IPS-18c (cell line): ENCODE data around the gene USP40.

ENCODE experiments used
- H3K4me3 ChIP-seq: 2 replicates; pipeline ENCODE4 v1.7.0; 2013; ENCODE audit warnings: low read depth, mild to moderate bottlenecking, low read length, moderate library complexity; ENCODE audit not compliant: insufficient read depth
- H3K9me3 ChIP-seq: one replicate; pipeline ENCODE4 v1.6.1; 2013; ENCODE audit warnings: mild to moderate bottlenecking, low read length, moderate library complexity; ENCODE audit not compliant: control insufficient read depth, insufficient read depth

USP40 gene

GRCh38 chr2:233565685-233566140 lies 869 bp downstream of the USP40 start:
- Histone ChIP-seq H3K4me3 (peak overlapping the region; percentile 84; the same call in 1 of the 2 replicates), H3K9me3 (no peaks in the 10 kb centered on the region)

- no peaks in the 10 kb centered on the region for H3K9me3 ChIP-seq
- no peak overlapping the region for H3K4me3 ChIP-seq
Observed at GRCh38 chr2:233563663-233564430, 2.7 kb downstream of the USP40 start.

- Histone ChIP-seq H3K4me3 (no peak overlapping the region), H3K9me3 (no peaks in the 10 kb centered on the region)
Observed at GRCh38 chr2:233556881-233557736, 9.5 kb downstream of the USP40 start.

GRCh38 chr2:233553366-233553765 lies 13.2 kb downstream of the USP40 start:
- no peak overlapping the region for H3K4me3 ChIP-seq
- no peaks in the 10 kb centered on the region for H3K9me3 ChIP-seq

- H3K9me3 ChIP-seq, result no peaks in the 10 kb centered on the region
- no peak overlapping the region for H3K4me3 ChIP-seq
Observed at GRCh38 chr2:233551491-233551890, 15.1 kb downstream of the USP40 start.

GRCh38 chr2:233546774-233547173 lies 19.8 kb downstream of the USP40 start:
- no peaks in the 10 kb centered on the region for H3K9me3 ChIP-seq

GRCh38 chr2:233546101-233546500 lies 20.5 kb downstream of the USP40 start:
- no peak overlapping the region for H3K4me3 ChIP-seq
- H3K9me3 ChIP-seq, result no peaks in the 10 kb centered on the region

More at GRCh38 chr2:233546774-233547173, 19.8 kb downstream of the USP40 start:
- no peak overlapping the region for H3K4me3 ChIP-seq

GRCh38 chr2:233544200-233544610 lies 22.4 kb downstream of the USP40 start:
- H3K4me3 ChIP-seq, result no peak overlapping the region
- no peaks in the 10 kb centered on the region for H3K9me3 ChIP-seq

- H3K9me3 ChIP-seq, result no peaks in the 10 kb centered on the region
- H3K4me3 ChIP-seq, result no peak overlapping the region
Observed at GRCh38 chr2:233542507-233542906, 24.1 kb downstream of the USP40 start.

- H3K9me3 ChIP-seq, result no peaks in the 10 kb centered on the region
- H3K4me3 ChIP-seq, result no peak overlapping the region
Observed at GRCh38 chr2:233538741-233539140, 27.8 kb downstream of the USP40 start.

- Histone ChIP-seq H3K9me3 (no peaks in the 10 kb centered on the region), H3K4me3 (no peak overlapping the region)
Observed at GRCh38 chr2:233535271-233535670, 31.3 kb downstream of the USP40 start.

GRCh38 chr2:233532971-233533370 lies 33.6 kb downstream of the USP40 start:
- Histone ChIP-seq H3K9me3 (no peaks in the 10 kb centered on the region), H3K4me3 (no peak overlapping the region)

- Histone ChIP-seq H3K4me3 (no peak overlapping the region), H3K9me3 (no peaks in the 10 kb centered on the region)
Observed at GRCh38 chr2:233531955-233532354, 34.6 kb downstream of the USP40 start.

GRCh38 chr2:233530381-233530780 lies 36.2 kb downstream of the USP40 start:
- no peak overlapping the region for H3K4me3 ChIP-seq
- H3K9me3 ChIP-seq, result no peaks in the 10 kb centered on the region

GRCh38 chr2:233528182-233528581 lies 38.4 kb downstream of the USP40 start:
- Histone ChIP-seq H3K4me3 (no peak overlapping the region), H3K9me3 (no peaks in the 10 kb centered on the region)

- H3K9me3 ChIP-seq, result no peaks in the 10 kb centered on the region
- no peak overlapping the region for H3K4me3 ChIP-seq
Observed at GRCh38 chr2:233525791-233526190, 40.8 kb downstream of the USP40 start.

- H3K9me3 ChIP-seq, result no peaks in the 10 kb centered on the region
- H3K4me3 ChIP-seq, result no peak overlapping the region
Observed at GRCh38 chr2:233519787-233520611, 46.6 kb downstream of the USP40 start.
